Activated naive CD4-positive, alpha-beta T cell treated with anti-CD3 and anti-CD28 coated beads, Interleukin-2, amount 50 U/mL, for 24 hours (primary cell): ENCODE data around the gene SEC14L2.

ENCODE experiments used
- H3K27ac Mint-ChIP-seq: one replicate; pipeline ENCODE4 v1.8.0; 2021; ENCODE audit warnings: mild to moderate bottlenecking, mixed read lengths
- H3K27me3 Mint-ChIP-seq: one replicate; pipeline ENCODE4 v1.8.0; 2021; ENCODE audit warnings: mixed read lengths
- H3K36me3 Mint-ChIP-seq: one replicate; pipeline ENCODE4 v1.8.0; 2021; ENCODE audit warnings: mixed read lengths
- H3K4me1 Mint-ChIP-seq: one replicate; pipeline ENCODE4 v1.8.0; 2021; ENCODE audit warnings: mixed read lengths
- H3K4me3 Mint-ChIP-seq: one replicate; pipeline ENCODE4 v1.8.0; 2021; ENCODE audit warnings: mild to moderate bottlenecking, mixed read lengths
- H3K9me3 Mint-ChIP-seq: one replicate; pipeline ENCODE4 v1.8.0; 2021; ENCODE audit warnings: mixed read lengths

The SEC14L2 gene

GRCh38 chr22:30370641-30371230 lies 26.1 kb upstream of the SEC14L2 start:
- H3K9me3 Mint-ChIP-seq: no peaks in the 10 kb centered on the region

GRCh38 chr22:30371321-30371720 lies 25.5 kb upstream of the SEC14L2 start:
- H3K4me3 Mint-ChIP-seq: no peak overlapping the region
- H3K4me1 Mint-ChIP-seq: no peaks in the 10 kb centered on the region
- H3K9me3 Mint-ChIP-seq: no peaks in the 10 kb centered on the region
- no peaks in the 10 kb centered on the region for H3K27me3 Mint-ChIP-seq
- H3K36me3 Mint-ChIP-seq: no peaks in the 10 kb centered on the region
- no peak overlapping the region for H3K27ac Mint-ChIP-seq

More at GRCh38 chr22:30370641-30371230, 26.1 kb upstream of the SEC14L2 start:
- Mint-ChIP-seq H3K4me3 (no peak overlapping the region), H3K27ac (no peak overlapping the region), H3K27me3 (no peaks in the 10 kb centered on the region), H3K36me3 (no peaks in the 10 kb centered on the region), H3K4me1 (no peaks in the 10 kb centered on the region)

DNA sequence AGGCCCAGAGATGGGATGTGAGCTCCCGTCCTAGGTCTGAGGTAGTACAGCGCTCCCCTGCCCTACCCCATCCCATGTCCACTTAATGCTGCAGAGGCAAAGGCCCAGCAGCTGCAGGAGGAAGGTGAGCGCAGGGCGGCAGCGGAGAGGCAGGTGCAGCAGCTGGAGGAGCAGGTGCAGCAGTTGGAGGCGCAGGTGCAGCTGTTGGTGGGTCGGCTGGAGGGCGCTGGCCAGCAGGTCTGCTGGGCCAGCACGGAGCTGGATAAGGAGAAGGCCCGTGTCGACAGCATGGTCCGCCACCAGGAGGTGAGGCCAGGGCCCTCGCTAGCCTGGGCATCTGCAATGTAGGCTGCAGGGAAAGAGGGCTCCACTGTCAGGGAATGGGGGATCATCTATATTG lies 24.8 kb upstream of the SEC14L2 start:
- Mint-ChIP-seq H3K27ac (no peak overlapping the region), H3K4me3 (no peak overlapping the region), H3K4me1 (no peaks in the 10 kb centered on the region), H3K9me3 (no peaks in the 10 kb centered on the region), H3K36me3 (no peaks in the 10 kb centered on the region), H3K27me3 (no peaks in the 10 kb centered on the region)

GRCh38 chr22:30372915-30373314 lies 23.9 kb upstream of the SEC14L2 start:
- Mint-ChIP-seq H3K4me1 (no peaks in the 10 kb centered on the region), H3K27ac (no peak overlapping the region), H3K4me3 (no peak overlapping the region), H3K36me3 (no peaks in the 10 kb centered on the region), H3K27me3 (no peaks in the 10 kb centered on the region), H3K9me3 (no peaks in the 10 kb centered on the region)

GRCh38 chr22:30373331-30374325 lies 23.2 kb upstream of the SEC14L2 start:
- H3K9me3 Mint-ChIP-seq: no peaks in the 10 kb centered on the region
- H3K27me3 Mint-ChIP-seq: no peaks in the 10 kb centered on the region
- no peaks in the 10 kb centered on the region for H3K4me1 Mint-ChIP-seq
- H3K36me3 Mint-ChIP-seq: no peaks in the 10 kb centered on the region
- no peak overlapping the region for H3K27ac Mint-ChIP-seq
- no peak overlapping the region for H3K4me3 Mint-ChIP-seq

- no peaks in the 10 kb centered on the region for H3K36me3 Mint-ChIP-seq
These were observed 21.4 kb upstream of the SEC14L2 start for GRCh38 chr22:30375312-30375849.

DNA sequence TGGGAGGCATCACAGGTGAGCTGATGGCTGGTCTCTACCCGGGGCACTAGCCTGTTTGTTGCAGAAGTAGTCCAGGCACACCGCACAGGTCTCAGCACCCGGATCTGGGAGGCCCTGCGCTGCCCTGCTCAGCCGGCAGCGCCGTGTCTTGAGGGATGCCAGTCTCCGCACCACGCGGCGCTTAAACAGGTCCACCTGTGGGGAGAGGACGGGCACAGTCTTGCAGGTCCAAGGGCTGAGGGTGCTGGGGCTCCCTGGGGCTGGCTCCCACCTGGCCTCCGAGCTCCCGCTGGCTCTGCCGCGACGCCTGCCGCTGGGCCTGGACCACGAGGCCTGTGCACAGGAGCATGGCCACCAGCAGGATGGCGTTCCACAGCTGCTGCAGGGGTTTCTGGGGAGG lies 16.8 kb upstream of the SEC14L2 start:
- Mint-ChIP-seq H3K36me3 (no peaks in the 10 kb centered on the region), H3K4me3 (no peak overlapping the region), H3K27ac (no peak overlapping the region), H3K4me1 (no peaks in the 10 kb centered on the region), H3K27me3 (no peaks in the 10 kb centered on the region), H3K9me3 (no peaks in the 10 kb centered on the region)

More at GRCh38 chr22:30375312-30375849, 21.4 kb upstream of the SEC14L2 start:
- no peaks in the 10 kb centered on the region for H3K9me3 Mint-ChIP-seq
- no peak overlapping the region for H3K4me3 Mint-ChIP-seq
- no peaks in the 10 kb centered on the region for H3K4me1 Mint-ChIP-seq
- no peak overlapping the region for H3K27ac Mint-ChIP-seq
- no peaks in the 10 kb centered on the region for H3K27me3 Mint-ChIP-seq

- Mint-ChIP-seq H3K4me3 (no peak overlapping the region), H3K27me3 (no peaks in the 10 kb centered on the region), H3K9me3 (no peaks in the 10 kb centered on the region), H3K36me3 (no peaks in the 10 kb centered on the region), H3K27ac (peak overlapping the region; percentile 30), H3K4me1 (peaks cover 2% of the 10 kb centered on the region)
These were observed 15.6 kb upstream of the SEC14L2 start for GRCh38 chr22:30381264-30381663.

DNA sequence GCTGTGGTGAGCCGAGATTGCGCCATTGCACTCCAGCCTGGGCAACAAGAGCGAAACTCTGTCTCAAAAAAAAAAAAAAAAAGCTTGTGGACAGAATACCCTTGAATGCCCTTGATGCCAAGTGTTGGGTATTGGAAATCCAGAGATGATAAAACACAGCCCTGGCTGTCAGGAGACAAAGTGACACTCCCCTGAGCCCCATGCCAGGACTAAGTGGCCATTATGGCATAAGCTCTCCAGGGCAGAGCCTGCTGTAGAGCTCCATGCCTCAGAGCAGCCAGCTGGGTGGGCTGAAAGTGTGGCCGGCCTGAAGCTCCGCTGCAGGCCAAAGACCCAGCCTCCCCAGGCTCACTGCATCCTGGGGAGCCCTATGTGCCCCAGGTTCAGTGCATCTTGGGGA lies 14.5 kb upstream of the SEC14L2 start:
- H3K27me3 Mint-ChIP-seq: no peaks in the 10 kb centered on the region
- no peaks in the 10 kb centered on the region for H3K36me3 Mint-ChIP-seq
- peaks cover 5% of the 10 kb centered on the region for H3K4me1 Mint-ChIP-seq
- no peak overlapping the region for H3K4me3 Mint-ChIP-seq
- no peaks in the 10 kb centered on the region for H3K9me3 Mint-ChIP-seq
- H3K27ac Mint-ChIP-seq: no peak overlapping the region

- Mint-ChIP-seq H3K4me3 (no peak overlapping the region), H3K4me1 (peaks cover 8% of the 10 kb centered on the region), H3K36me3 (no peaks in the 10 kb centered on the region), H3K27me3 (no peaks in the 10 kb centered on the region), H3K9me3 (no peaks in the 10 kb centered on the region), H3K27ac (no peak overlapping the region)
These were observed 13.8 kb upstream of the SEC14L2 start for GRCh38 chr22:30383061-30383460.

DNA sequence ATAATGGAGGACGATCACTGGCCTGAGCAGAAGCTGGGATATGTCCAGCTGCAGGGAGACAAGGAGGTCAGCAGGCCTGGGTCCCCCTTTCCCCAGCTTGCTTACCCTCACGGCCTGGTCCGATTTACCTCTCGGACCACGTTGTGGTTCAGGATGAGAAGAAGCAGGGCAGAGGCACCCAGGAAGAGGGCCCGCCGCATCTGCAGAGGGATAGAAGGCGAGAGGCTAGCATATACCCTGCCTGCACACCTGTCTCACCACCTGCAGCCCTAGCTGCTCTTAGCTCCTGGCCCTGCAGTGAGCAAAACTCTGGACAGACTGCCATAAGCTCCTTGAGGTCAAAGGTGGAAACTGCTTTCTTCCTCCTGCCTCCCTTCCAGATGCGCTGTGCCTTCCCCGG lies 10.9 kb upstream of the SEC14L2 start:
- H3K36me3 Mint-ChIP-seq: no peaks in the 10 kb centered on the region
- H3K9me3 Mint-ChIP-seq: no peaks in the 10 kb centered on the region
- no peaks in the 10 kb centered on the region for H3K27me3 Mint-ChIP-seq
- peak overlapping the region; percentile 61 for H3K4me3 Mint-ChIP-seq
- no peak overlapping the region for H3K27ac Mint-ChIP-seq
- H3K4me1 Mint-ChIP-seq: peaks cover 13% of the 10 kb centered on the region

GRCh38 chr22:30386608-30386959 lies 10.2 kb upstream of the SEC14L2 start:
- no peak overlapping the region for H3K27ac Mint-ChIP-seq
- H3K4me1 Mint-ChIP-seq: peaks cover 19% of the 10 kb centered on the region
- no peaks in the 10 kb centered on the region for H3K9me3 Mint-ChIP-seq
- H3K4me3 Mint-ChIP-seq: peak overlapping the region; percentile 72
- no peaks in the 10 kb centered on the region for H3K27me3 Mint-ChIP-seq
- no peaks in the 10 kb centered on the region for H3K36me3 Mint-ChIP-seq

GRCh38 chr22:30386960-30387827 lies 9.6 kb upstream of the SEC14L2 start, which contains the start of gene RNF215:
TSS of gene RNF215 (minus strand) at chr22:30387411. CDS start at chr22:30387313, 98 bp downstream.
- Mint-ChIP-seq H3K4me1 (peaks cover 25% of the 10 kb centered on the region), H3K27me3 (no peaks in the 10 kb centered on the region), H3K27ac (peak within 1 kb of the TSS; percentile 92)

GRCh38 chr22:30390974-30391691 lies 5.7 kb upstream of the SEC14L2 start:
- Mint-ChIP-seq H3K4me1 (peaks cover 48% of the 10 kb centered on the region), H3K27me3 (no peaks in the 10 kb centered on the region), H3K4me3 (peak overlapping the region; percentile 11), H3K9me3 (no peaks in the 10 kb centered on the region), H3K27ac (peak overlapping the region; percentile 96), H3K36me3 (no peaks in the 10 kb centered on the region)

More at GRCh38 chr22:30386960-30387827, 9.6 kb upstream of the SEC14L2 start, which contains the start of gene RNF215:
- H3K9me3 Mint-ChIP-seq: no peaks in the 10 kb centered on the region
- H3K36me3 Mint-ChIP-seq: no peaks in the 10 kb centered on the region
- H3K4me3 Mint-ChIP-seq: peak within 1 kb of the TSS; percentile 72
